NCI-H774 (cell line): ENCODE measurements around the gene DST.

Source experiments
- DNase-seq: peaks from one replicate; lab custom pipeline; 2025; lab: John Stamatoyannopoulos, UW

DST gene

DNA sequence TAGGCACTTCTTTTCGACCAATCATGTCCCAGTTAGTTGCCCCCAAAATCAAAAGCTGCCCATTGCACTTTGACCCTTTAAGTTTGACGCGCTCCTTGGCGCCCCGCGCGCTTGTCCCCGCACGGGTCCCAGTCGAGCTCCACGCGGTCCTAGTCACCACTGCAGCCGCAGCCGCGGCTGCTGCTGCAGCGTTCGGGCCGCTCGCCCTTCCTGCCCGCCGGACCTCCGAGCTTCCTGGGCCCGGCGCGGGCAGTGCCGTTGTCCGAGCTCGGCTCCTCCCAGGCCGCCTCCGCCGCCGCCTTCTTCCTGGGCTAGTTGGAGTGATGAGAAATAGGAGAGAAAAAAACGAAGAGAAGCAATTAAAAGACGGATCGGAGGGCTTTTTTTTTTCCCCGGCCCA lies 209.6 kb downstream of the DST start:
- DNase-seq = no peak

- DNase-seq = no peak
These were observed 210.5 kb downstream of the DST start for GRCh38 chr6:56432194-56432593.

- DNase-seq = no peak
These were observed 211.8 kb downstream of the DST start for GRCh38 chr6:56430629-56431600.

- no peak for DNase-seq
These were observed 218.1 kb downstream of the DST start for GRCh38 chr6:56424542-56425083.

- DNase-seq = no peak
These were observed 218.6 kb downstream of the DST start for GRCh38 chr6:56424064-56424463.

DNA sequence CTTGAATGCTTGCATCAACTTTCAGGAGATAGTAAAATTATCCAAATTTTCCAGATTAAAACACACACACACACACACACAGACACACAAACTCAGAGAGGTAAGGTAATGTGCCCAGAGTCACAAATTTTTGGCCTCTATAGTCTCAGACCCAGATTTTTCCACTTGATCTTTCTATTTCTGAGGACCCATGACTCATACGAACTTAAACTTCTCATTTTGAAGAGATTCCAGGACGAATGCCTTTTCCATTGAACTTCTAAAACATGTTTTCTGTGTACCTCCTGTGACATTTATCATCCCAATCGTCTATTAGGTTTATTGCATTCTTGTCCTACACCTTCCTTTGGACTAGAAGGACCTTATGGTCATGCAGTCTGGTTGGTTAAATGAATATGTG lies 222.4 kb downstream of the DST start:
- DNase-seq = no peak

GRCh38 chr6:56419191-56419590 lies 223.5 kb downstream of the DST start:
- no peak for DNase-seq

- no peak for DNase-seq
These were observed 224.9 kb downstream of the DST start for GRCh38 chr6:56417823-56418222.

DNA sequence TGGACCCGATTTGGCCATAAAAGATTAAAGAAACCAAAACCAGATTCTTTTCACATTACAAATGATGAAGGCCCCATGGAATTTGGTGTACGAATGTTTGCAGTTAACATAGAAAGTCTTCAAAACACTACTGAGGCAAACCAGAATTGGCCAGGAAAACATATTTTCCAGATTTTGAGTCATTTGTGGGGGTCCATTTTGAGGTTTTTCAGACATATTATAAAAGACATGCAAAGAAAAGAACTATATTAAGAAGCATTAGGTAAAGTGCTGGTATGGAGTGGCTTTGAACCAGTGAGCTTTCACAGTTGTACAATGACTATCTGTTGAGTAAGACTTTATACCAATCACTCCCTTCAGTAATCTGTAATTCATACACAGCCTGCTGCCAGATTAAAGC lies 226.4 kb downstream of the DST start:
- DNase-seq = no peak

DNA sequence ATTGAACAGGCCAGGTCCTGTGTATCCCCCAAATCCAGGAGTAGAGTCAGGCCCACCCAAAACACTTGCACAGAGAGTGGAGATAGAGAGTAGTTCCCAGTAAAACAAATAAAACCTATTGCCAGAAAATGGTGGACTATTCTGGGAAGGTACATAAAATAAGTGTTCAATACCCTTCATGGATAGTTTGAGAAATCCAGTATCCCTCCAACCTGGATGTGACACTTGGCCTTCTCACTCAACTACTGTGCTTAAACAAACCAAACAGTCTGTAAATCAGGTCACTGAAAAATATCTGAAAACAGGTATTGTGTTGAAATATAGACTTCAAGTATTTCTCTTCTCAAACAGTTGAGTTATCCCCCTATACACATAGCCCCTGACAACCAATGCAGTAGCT lies 233.7 kb downstream of the DST start:
- no peak for DNase-seq
